ENCODE data around the gene CRX. TPM values are rescaled to one million over a fixed set of nuclear protein-coding genes. Genes with fewer than 3 reads are reported as not detected.

Gene CRX
- total and polyA plus RNA-seq, 2 of the 13 experiments (the other 11 are each of a cell fraction or from before 2014, with no cell fraction given): not detected

DNA sequence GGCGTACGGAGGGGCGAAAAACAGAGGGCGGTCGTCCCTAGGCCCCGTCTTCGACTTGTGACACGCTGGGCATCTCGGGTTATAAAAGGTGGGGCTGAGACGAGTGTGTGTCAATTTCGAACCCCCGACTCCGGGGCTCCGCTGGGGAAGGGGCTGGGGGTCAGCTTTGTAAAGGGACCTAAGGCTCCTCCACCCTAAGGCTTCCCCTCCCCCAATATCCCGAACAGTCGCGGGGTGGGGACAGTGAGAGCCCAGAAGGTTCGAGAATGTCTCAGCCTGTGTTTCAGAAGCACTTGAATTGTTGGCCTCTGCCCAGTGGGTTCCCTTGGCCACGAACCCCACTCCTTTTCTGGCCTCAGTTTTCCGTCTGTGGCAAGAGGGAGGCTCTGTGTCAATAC is 42.8 kb upstream of the CRX start:
- TF ChIP-seq SRY (CRISPR knock-in tag; IDR thresholded peaks at IDR 0.05) (0 out of 2 replicates have a peak, but pooled peaks have one; percentile 2), ZNF138 (CRISPR knock-in tag; IDR thresholded peaks at IDR 0.05; ENCODE audit: low read depth) (peak; percentile 5; the same call in 1 of the 2 replicates), ZNF331 (CRISPR knock-in tag; IDR thresholded peaks at IDR 0.05) (0 out of 2 replicates have a peak, but pooled peaks have one; percentile 0), RBM22 (optimal IDR thresholded peaks at IDR 0.05; ENCODE audit: low read length) (no peak), PHF20 (CRISPR knock-in tag; IDR thresholded peaks at IDR 0.05) (peak; percentile 36), ZNF841 (CRISPR knock-in tag; IDR thresholded peaks at IDR 0.05; ENCODE audit: borderline replicate concordance) (0 out of 2 replicates have a peak, but pooled peaks have one; percentile 3), ZNF589 (CRISPR knock-in tag; conservative IDR thresholded peaks at IDR 0.05) (0 out of 2 replicates have a peak, but pooled peaks have one; percentile 5)
- TF ChIP-seq, protein P1, sequence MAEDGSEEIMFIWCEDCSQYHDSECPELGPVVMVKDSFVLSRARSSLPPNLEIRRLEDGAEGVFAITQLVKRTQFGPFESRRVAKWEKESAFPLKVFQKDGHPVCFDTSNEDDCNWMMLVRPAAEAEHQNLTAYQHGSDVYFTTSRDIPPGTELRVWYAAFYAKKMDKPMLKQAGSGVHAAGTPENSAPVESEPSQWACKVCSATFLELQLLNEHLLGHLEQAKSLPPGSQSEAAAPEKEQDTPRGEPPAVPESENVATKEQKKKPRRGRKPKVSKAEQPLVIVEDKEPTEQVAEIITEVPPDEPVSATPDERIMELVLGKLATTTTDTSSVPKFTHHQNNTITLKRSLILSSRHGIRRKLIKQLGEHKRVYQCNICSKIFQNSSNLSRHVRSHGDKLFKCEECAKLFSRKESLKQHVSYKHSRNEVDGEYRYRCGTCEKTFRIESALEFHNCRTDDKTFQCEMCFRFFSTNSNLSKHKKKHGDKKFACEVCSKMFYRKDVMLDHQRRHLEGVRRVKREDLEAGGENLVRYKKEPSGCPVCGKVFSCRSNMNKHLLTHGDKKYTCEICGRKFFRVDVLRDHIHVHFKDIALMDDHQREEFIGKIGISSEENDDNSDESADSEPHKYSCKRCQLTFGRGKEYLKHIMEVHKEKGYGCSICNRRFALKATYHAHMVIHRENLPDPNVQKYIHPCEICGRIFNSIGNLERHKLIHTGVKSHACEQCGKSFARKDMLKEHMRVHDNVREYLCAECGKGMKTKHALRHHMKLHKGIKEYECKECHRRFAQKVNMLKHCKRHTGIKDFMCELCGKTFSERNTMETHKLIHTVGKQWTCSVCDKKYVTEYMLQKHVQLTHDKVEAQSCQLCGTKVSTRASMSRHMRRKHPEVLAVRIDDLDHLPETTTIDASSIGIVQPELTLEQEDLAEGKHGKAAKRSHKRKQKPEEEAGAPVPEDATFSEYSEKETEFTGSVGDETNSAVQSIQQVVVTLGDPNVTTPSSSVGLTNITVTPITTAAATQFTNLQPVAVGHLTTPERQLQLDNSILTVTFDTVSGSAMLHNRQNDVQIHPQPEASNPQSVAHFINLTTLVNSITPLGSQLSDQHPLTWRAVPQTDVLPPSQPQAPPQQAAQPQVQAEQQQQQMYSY (CRISPR knock-in tag; IDR thresholded peaks at IDR 0.05): no peak
- TF ChIP-seq, protein P2, sequence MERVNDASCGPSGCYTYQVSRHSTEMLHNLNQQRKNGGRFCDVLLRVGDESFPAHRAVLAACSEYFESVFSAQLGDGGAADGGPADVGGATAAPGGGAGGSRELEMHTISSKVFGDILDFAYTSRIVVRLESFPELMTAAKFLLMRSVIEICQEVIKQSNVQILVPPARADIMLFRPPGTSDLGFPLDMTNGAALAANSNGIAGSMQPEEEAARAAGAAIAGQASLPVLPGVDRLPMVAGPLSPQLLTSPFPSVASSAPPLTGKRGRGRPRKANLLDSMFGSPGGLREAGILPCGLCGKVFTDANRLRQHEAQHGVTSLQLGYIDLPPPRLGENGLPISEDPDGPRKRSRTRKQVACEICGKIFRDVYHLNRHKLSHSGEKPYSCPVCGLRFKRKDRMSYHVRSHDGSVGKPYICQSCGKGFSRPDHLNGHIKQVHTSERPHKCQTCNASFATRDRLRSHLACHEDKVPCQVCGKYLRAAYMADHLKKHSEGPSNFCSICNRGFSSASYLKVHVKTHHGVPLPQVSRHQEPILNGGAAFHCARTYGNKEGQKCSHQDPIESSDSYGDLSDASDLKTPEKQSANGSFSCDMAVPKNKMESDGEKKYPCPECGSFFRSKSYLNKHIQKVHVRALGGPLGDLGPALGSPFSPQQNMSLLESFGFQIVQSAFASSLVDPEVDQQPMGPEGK (CRISPR knock-in tag; IDR thresholded peaks at IDR 0.05): 0 out of 2 replicates have a peak, but pooled peaks have one; percentile 8
- intact Hi-C loops (cut with micrococcal nuclease; ENCODE audit: unreplicated experiment): no loop called here
- POLR2A ChIA-PET: no interaction called here
- H3K79me2 ChIP-seq (ENCODE audit: insufficient read depth, low read length): peaks cover 18% of the 10 kb centered on the region
- DNase-seq (ENCODE audit: low spot score) (no peak), FAIRE-seq (no peak), ATAC-seq (no peak)
- 2% methylated on average over 16 of the region's 20 CpGs for WGBS (ENCODE audit: low lambda C conversion rate)
- no peaks in the 10 kb centered on the region for H3K9me3 ChIP-seq (ENCODE audit: low read length)
- H3K4me1 ChIP-seq (ENCODE audit: insufficient read depth, low read length): peaks cover 43% of the 10 kb centered on the region
- H3K27ac ChIP-seq (ENCODE audit: extremely low read length, insufficient read depth, low read length): peak overlapping the region; percentile 91
- H3K27me3 ChIP-seq (ENCODE audit: control insufficient read depth in 1 of 2, insufficient read depth in 2 of 2, low read length in 2 of 2): no peaks in the 10 kb centered on the region; a peak in 1 of 5 replicates
- TSS peak; percentile 87 for BruUV-seq (replicated peaks)
- peak overlapping the region; percentile 97 for H3K9ac ChIP-seq (ENCODE audit: insufficient read depth, low read depth, low read length)
- no peaks in the 10 kb centered on the region for H4K20me1 ChIP-seq (ENCODE audit: insufficient read depth, low read length)
- H3K36me3 ChIP-seq (replicated peaks in 1 of 2; ENCODE audit: control insufficient read depth in 1 of 2, insufficient read depth in 2 of 2, low read length in 2 of 2): peaks cover 0 to 15% of the 10 kb centered on the region in 2 experiments; a peak in 3 of 5 replicates
- CTCF ChIA-PET (ENCODE audit: low intra/inter-chr PET ratio, low total read pairs): no interaction called here
- H3K4me3 ChIP-seq (replicated peaks in 1 of 3; ENCODE audit: insufficient read depth in 1 of 3, low read depth in 2 of 3, low read length in 3 of 3): peak overlapping the region; percentile 88 to 95 (median 93)
- in situ Hi-C loops (cut with HindIII; ENCODE audit: extremely low pct_ligation_motif_present, low pct_unique_long_range_greater_than_20kb): no loop called here
- H3K4me2 ChIP-seq (ENCODE audit: low read depth, low read length): peak overlapping the region; percentile 94
- H2AFZ ChIP-seq (ENCODE audit: low read length): no peak overlapping the region

Measured in HepG2 (cell line).